ENCODE measurements around the gene PTX4.
"Not testable (repeated sequence)": the region's sequence is repeated elsewhere in the genome, so short reads cannot be mapped to it uniquely, and the experiment has no call there.

Gene PTX4

DNA sequence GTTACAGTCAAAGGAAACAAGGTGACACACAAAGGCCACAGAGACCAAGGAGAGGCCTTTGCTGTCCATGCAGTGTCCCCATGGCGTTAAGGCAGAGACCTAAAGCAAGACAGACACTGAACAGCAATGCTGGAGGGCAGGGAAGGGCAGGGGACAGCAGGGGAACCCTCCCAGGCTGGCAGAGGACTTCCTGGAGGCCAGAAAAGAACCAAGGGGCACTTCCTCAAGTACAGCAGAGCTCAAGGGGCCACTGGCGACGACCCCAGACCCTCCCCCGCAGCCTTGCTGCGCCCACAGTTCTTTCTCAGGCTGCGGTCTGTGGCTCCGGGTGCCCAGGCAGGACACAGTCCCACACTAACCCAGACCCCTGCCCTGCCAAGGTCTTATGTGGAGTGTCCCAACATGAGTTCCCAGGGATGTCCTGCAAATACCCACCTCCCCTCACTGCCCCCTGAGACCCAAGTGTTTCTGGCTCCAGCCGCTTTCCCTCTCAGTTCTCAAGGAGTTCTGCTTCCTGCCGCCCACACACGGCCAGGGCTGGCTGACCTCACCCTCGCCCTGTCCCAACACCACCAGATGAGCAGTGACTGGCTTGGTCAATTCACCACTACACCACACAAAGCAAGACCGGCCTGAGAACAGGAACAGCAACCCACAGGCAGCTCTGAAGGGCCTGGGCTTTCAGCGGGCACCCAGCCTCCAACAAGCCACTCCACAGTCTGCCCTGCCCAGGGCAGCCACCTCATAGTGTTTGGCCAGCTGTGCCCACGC, 18.1 kb downstream of the PTX4 start:
- no peak for DNase-seq (ENCODE audit: low read depth)
- TF ChIP-seq, protein P1, sequence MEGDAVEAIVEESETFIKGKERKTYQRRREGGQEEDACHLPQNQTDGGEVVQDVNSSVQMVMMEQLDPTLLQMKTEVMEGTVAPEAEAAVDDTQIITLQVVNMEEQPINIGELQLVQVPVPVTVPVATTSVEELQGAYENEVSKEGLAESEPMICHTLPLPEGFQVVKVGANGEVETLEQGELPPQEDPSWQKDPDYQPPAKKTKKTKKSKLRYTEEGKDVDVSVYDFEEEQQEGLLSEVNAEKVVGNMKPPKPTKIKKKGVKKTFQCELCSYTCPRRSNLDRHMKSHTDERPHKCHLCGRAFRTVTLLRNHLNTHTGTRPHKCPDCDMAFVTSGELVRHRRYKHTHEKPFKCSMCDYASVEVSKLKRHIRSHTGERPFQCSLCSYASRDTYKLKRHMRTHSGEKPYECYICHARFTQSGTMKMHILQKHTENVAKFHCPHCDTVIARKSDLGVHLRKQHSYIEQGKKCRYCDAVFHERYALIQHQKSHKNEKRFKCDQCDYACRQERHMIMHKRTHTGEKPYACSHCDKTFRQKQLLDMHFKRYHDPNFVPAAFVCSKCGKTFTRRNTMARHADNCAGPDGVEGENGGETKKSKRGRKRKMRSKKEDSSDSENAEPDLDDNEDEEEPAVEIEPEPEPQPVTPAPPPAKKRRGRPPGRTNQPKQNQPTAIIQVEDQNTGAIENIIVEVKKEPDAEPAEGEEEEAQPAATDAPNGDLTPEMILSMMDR (IDR thresholded peaks at IDR 0.05; ENCODE audit: low read depth, low read length, missing control alignments) = no peak
- no peak overlapping the region for H3K4me3 ChIP-seq (ENCODE audit: low read depth, low read length)

DNA sequence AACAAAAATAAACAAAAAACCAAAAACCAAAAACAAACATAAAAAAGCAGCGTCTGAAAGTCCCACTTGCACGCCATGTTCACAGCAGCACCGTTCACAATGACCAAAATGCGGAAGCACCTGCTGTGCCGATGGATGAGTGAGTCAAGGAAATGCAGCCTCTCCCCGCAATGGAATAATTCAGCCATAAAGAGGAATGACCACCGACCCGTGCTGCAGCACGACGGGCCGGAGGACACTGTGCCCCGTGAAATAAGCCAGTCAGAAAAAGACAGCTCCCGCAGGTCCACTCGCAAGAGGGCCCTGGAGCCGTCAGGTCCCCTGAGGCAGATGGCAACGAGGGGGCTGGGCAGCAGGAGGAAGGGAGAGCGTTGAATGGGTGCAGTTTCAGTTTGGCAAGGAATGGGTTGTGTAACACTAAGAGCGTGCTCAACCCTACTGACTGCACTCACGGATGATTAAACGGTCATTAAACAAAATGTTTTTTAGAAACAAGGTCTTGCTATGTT, 19.0 kb downstream of the PTX4 start:
- H3K4me3 ChIP-seq (ENCODE audit: low read depth, low read length) = peak overlapping the region; percentile 37
- DNase-seq (ENCODE audit: low read depth) = no peak
- TF ChIP-seq, protein P1 (IDR thresholded peaks at IDR 0.05; ENCODE audit: low read depth, low read length, missing control alignments) = no peak

DNA sequence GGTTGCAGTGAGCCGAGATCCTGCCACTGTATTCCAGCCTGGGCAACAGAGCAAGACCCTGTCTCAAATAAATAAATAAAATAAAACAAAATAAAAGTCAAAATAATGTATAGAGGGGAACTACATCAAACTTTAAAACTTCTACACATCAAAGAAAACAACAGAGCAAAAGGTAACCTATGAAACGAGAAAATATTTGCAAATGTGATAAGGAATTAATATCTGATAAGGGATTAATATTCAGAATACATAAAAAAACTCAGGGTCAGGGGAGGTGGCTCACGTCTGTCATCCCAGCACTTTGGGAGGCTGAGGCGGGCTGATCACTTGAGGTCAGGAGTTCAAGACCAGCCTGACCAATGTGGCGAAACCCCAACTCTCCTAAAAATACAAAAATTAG, 19.6 kb downstream of the PTX4 start:
- not testable (repeated sequence) for DNase-seq (ENCODE audit: low read depth); H3K4me3 ChIP-seq (ENCODE audit: low read depth, low read length)

DNA sequence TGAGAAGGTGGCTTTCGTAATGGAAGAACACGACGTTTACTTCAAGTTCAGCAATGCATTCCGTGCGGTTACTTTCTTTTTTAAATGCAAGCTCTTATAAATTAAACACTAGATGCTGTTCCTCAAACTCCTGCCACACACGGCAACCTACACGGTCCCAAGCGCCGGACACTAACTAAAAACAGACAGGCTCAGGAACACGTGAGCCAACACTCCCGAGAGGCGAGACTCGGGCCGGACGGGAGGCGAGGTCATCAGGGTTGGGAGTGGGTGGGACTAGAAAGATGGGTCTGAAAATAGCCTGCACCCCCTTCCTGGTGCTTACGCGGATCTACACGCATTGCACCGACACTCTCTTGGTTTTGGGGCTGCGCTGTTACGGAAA, 20.3 kb downstream of the PTX4 start:
- DNase-seq (ENCODE audit: low read depth) = no peak
- TF ChIP-seq, protein P1 (IDR thresholded peaks at IDR 0.05; ENCODE audit: low read depth, low read length, missing control alignments) = no peak
- no peak overlapping the region for H3K4me3 ChIP-seq (ENCODE audit: low read depth, low read length)

DNA sequence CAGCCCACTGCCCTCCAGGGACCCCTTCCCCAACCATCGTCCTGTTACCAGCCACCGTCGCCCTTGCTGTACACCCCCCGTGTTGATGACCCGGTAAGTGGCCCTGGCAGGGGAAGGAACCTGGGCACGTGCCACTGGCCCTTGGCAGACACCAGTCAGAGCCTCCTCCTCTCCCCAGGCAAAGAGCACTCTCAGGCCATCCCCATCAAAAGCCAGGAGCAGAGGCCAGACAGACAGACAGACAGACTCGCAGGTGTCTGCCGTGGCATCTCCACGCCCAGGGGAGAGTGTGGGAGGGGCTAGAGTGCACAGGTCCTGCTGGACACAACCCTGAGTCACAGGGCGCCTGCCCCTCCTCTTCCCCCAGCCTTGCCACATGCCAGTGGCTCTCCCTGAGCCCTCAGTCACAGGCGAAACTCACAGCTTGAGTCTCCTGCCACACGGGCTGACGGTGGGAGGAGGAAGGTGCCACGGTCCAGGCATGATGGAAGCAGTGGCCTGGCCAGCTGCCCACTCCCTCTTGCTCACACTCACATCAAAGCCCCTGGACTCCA, 21.7 kb downstream of the PTX4 start:
- no peak overlapping the region for H3K4me3 ChIP-seq (ENCODE audit: low read depth, low read length)
- TF ChIP-seq, protein P1 (IDR thresholded peaks at IDR 0.05; ENCODE audit: low read depth, low read length, missing control alignments) = no peak
- DNase-seq (ENCODE audit: low read depth) = no peak

DNA sequence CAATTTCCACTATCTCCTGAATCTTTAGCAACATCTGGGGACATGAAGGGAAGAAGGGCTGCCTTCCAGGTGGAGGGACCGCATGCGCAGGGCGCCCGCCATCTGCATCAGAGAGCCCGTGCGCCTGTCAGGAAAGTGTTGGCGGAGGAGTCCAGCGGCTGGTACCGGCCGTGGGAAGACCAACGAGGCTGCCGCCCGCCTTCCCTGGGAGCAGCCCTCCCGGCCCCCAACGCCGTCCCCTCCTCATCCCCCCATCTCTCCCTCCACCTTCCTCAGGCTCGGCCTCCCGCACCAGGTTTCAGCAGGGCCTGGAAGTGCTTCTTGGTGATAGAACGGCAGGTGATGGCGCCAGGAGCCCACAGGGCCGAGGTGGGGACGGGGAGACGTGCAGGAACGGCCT, 22.7 kb downstream of the PTX4 start:
- H3K4me3 ChIP-seq (ENCODE audit: low read depth, low read length) = no peak overlapping the region
- DNase-seq (ENCODE audit: low read depth) = no peak
- TF ChIP-seq, protein P1 (IDR thresholded peaks at IDR 0.05; ENCODE audit: low read depth, low read length, missing control alignments) = no peak

DNA sequence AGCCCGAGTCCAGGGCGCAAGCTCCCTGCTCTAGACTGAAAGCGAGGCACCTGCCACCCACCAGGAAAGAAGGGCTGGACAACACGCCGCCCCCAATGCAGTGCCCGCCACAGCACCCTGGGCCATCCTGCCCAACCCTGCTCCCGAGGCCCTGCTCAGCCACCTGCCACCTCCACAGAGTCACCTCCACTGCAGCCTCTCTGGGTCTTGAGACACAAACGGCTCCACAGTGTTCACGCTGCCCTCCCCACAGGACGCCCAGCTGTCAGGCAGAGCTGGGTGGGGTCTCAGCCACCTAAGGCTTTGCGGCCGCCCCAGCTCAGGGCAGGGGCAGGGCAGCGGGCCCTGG, 23.2 kb downstream of the PTX4 start:
- no peak for DNase-seq (ENCODE audit: low read depth)
- no peak overlapping the region for H3K4me3 ChIP-seq (ENCODE audit: low read depth, low read length)
- TF ChIP-seq, protein P1 (IDR thresholded peaks at IDR 0.05; ENCODE audit: low read depth, low read length, missing control alignments) = no peak
